NCI-H2107 (cell line): ENCODE data around the gene SYNPR.
A peak's percentile ranks its signal among the peaks of the same experiment; 100 is the strongest.

Experiments
- DNase-seq: peaks from one replicate; lab custom pipeline; 2025; lab: John Stamatoyannopoulos, UW

The SYNPR gene

DNA sequence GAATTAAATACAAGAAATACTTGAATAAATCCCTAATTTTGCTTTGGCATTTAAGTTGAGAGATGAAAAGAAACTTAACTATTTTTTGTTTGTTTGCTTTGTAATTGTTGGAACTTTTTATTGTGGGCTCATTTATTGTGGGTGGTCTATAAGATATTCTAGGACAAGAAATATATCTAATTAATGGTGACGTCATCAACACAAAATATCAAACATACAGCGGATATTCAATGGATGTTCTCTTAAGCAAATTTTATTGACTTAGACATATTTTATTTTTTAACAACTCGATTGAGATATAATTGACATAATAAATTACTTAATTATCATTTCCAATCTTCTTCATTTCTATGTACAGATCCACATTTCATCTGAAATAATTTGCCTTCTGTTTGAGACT, 30.0 kb downstream of the SYNPR start:
- DNase-seq, result no peak

DNA sequence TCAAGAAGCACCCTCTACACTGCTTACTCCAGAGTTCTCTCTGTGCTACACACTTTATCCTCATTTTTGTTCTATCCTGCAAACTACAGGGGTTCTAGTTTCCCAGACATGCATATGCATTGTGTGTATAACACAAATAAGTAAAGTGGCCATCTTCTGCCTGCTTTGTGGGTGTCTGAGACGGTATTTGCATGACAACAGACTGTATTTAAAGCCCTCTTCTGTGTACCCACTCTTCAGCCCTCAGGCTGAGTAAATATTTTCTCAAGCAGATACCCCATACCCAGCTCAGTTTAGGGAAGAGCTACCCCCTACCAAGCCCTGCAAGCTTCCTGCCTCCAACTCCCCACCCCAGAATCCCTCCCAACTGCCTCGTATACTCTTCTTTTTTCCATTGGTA, 31.7 kb downstream of the SYNPR start:
- DNase-seq, result no peak

DNA sequence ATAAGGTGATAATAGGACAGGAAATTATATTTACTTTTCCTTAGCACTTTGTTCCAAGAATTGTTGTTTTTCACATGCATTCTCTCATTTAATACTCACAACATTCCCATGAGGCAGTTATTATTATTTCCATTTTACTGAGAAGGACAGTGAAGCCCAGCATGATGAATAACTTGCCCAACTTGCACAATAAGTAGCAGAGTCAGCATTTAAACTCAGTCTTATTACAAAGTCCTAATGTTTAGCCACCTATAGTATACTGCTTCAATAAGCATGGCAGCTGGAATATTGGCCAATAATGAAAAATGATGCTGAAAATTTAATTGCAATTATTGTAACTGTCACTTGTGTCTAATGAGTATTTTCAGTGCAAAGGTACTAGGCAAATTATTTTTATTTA, 45.7 kb downstream of the SYNPR start:
- DNase-seq, result no peak

DNA sequence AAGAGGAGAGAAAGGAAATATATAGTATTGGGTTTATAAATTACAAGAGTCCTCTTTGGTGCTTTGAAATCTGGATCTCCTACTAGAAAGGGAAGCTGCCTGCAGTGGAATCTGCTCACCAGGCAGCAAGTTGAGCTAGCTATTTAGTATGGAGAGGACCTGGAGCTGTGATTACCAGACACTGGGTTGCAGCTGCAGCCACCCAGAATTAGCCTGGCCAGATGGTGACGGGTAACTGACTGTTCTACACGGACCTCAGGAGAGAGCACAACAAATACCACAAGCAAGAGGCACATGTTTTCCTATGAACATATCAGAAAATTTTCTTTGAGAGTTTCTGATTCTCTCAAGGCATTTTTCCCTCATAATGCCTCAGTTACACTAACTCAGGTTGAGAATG, 46.5 kb downstream of the SYNPR start:
- no peak for DNase-seq

DNA sequence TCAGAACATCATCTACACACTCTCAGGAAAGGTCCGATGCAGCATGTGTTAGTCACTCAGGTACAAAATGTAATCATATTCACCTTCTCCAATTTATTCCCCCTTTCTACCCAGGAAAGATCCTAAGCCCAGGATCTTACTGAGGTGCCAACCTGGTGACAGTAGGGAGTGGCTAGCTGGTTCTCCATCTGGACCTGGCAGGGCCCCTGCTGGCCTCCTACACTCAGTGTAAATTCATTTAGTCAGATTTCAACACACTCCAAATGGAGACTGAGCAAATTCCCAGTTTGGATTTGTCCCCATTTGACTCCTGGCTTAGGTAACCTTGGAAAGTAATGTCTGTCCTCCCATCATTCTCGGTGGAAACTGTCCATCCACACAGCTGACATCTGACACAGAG, 47.3 kb downstream of the SYNPR start:
- no peak for DNase-seq

DNA sequence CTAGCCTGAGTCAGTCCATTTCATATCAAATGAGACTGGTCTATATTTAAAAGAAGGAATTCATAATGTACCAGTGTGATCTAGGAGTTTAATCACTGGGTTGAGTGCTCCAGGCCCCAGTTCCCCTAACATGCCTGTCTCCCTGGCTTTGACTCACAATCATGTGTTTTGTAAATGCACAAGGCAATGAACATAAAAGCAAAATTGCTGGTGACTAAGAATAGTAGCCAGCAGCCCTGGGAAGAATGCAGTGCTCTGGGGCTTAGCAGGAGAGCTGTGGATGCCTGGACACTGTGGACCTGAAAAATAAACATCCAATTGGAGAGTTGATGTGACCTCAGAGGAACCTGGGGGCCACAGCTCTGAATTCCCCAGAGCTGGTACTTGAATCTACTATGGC, 50.3 kb downstream of the SYNPR start:
- no peak for DNase-seq

DNA sequence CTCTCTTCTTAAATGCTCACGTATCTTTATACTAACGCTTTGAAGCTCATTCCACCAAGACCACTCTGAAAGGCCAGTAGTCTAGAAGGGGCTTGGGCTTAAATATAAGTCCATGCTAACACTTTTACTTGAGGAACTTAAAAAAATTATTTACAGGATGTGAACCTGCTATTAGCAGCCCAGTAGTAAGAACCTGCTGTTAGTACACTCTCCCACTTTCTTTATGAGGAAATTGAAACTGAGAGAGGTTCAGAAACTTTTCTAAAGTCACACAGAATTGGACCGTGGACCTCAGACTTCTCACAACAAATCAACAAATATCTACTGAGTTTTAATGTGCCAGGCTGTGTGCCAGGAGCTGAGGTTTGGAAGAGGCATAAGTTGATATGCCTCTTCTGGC, 53.4 kb downstream of the SYNPR start:
- DNase-seq, result no peak

DNA sequence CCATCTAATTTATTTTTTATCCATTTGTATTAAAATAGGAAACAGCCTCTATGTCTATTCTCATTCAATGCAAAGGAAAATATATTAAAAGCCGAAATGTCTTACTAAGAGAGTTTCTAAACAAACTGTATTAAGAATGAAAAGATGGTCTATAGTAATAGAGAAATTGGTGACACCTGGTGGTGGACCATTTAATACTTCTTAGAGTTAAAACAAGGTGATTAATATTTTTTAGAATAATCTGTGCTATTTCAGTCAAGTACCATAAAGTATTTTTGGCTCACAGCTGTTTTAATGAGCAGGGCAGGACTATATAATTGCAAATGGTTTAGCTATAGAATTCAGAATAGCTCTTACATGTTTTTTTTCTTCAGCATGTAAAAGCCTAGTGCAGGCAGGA, 55.7 kb downstream of the SYNPR start:
- no peak for DNase-seq

DNA sequence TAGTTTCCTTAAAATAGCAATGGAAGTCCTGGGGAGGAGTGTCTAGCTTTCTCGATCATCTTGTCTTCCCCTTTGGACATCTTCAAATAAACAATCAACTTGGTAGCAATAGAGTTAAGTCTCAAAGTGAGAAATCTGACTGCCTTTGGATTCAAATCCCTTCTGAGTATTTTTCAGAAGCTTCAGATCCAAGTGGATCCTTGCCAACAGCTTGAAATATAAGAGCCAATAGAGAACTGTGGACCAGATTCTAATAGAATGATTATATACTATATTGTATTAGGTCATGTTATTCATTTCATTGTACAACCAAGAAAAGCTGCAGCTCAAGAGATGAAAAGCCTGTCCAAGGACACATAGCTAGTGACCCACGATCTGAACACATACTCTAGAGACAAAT, 60.2 kb downstream of the SYNPR start:
- no peak for DNase-seq

DNA sequence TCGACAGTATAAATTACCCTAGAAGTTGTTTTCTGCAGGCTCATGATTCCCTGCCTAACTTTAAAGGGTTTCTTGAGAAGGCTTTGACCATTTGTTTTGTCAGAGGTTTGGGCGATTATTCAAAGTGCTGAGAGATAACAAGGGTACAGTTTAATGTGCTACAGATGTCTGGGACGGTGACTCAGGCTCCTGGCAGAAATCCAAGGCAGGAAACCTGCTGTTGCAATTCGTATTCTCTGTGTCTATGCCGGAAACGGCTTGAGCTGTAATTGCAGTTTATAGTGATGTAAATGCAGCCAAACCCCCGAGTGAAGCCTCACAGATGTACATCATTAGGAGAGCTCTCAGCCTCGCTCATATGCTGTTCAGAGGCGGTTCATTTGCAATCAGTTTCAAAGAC, 65.6 kb downstream of the SYNPR start:
- no peak for DNase-seq

DNA sequence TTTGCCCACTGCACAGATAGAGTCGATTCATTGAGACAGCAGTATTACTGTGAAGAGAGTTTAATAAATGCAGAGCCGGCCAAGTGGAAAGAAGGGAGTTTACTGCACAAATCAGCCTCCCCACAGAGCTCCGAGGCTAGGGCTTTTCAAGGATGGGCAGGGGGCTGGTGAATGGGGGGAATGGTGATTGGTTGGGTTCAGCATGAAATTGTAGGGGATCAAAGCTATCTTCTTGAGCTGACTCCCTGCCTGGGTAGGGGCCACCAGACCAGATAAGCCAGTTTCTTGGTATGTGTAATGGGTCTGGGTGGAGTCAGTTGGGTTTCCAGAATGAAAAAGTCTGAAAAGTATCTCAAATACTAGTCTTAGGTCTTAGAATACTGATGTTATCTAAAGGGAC, 66.6 kb downstream of the SYNPR start:
- no peak for DNase-seq

DNA sequence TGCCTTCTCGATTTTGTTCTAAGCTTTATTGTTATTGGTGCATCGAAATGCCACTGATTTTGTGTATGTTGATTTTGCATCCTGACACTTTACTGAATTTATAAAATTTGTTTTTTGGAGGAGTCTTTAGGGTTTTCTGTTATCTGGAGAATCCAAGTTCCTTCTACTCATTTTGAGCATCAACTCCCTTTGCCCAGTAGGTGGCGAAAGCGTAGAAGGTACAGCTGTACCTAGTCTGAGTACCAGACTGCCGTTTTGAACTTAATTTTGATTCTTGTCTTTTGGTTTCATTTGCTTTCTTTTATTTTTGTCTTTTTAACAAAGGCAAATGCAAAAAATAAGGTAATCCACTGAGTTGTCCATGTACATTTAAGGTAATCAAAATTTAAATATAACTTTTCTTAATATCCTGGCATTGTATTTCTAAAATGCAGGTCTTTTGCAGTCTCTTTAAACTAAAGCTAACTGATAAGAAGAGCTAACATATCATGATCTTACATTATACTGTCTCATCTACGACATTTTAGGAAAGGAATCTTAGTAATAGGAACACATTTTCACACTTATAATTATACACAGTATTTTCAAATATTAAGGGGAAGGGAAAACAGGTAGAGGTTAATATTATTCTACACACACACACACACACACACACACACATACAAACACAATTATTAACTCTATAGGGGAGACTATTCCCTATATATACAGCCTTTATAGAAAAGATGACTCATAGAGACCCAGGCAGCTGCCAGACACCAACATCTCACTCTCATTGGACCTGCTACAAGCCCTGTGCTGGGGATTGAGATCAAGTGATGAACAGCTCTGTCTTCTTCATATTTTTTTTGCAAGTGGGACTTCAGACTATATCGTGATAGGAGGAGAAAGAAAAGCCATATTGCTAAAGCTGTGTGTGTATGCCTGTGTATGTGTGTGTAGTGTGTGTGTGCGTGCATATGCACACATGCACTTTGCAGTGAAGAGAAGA, 71.8 kb downstream of the SYNPR start:
- DNase-seq, result peak; percentile 5

DNA sequence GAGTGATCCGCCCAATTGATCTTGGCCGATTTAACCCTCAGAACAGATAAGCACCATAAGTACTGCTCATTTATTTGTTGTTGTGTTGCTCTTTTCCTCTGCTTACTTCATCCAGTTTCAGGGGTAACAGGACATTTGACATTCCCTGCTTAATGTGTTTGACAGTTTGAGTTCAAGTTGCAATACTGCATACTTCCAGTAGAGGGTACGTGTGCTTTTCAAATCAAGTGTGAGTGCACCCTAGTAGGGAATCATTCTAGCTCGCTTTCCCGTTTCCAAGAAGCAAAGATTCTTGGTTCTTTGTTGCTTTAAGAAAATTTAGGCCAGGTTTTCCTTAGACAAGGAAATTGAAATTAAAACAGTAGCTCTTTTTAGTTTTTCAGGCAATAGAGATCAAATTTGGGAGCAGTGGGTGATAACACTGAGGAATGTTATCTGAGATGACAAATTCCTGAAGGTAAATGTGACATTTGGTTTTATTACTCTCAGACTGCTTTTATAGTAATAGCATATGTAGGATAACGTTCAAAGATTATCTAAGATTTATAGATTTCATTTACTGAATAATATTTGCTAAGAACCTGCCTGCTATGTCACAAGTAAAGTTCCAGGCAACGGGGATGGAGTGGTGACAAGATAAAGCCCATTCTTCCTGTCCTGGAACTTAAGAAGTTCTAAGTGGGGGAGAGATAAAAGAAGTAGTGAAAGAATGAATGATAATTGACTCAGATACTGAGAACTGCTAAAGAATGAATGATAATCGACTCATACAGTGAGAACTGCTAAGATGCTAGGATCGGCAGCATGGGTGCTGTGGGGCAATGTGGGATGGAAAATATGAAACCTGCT, 73.3 kb downstream of the SYNPR start:
- peak; percentile 11 for DNase-seq

DNA sequence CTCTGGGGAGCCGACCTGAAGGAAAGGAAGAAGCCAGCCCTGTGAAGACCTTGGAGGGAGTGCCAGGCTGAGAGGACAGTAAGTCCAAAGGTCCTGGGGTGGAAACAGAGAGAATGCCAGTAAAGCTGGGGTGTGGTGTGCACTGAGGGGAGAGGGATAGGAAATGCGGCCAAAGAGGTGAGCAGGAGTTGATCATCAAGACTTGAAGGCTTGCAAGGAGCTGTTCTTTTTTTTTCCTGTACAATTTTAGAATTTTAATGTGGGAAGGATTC, 73.8 kb downstream of the SYNPR start:
- DNase-seq, result no peak

DNA sequence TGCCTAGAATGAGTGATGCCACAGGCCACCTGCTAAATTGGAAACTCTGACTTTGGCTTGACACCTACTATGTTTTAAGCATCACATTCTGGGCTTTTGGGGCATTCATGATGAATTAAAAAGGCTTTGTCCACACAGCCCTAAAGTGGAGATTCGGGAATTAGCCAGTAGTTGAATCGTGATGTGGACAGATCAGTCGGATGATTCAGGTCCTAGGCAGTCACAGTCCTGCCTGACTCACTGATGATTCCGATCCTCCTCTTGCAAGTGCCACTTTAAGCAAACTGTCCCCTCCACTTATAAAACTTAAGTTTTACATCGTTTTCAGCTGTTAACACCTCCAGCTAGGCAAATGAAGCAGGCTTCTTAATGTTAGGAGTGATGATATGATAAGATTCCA, 75.3 kb downstream of the SYNPR start:
- no peak for DNase-seq

DNA sequence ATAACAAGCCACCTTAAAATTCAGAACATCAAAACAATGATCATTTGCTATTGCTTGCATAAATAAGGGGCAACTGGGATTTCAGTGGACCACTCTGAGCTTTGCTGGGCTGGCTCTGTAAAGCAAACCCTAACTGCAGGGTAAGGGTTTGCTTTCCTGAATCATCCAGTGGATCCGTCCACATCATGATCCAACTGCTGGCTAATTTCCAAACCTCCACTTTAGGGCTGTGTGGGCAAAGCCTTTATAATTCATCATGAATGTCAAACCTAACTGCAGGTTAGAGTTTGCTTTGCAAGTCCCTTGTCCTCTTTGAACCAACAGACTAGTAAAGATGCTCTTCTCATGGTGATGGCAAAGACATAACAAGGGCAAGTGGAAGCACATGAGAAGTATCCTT, 76.1 kb downstream of the SYNPR start:
- DNase-seq, result no peak

DNA sequence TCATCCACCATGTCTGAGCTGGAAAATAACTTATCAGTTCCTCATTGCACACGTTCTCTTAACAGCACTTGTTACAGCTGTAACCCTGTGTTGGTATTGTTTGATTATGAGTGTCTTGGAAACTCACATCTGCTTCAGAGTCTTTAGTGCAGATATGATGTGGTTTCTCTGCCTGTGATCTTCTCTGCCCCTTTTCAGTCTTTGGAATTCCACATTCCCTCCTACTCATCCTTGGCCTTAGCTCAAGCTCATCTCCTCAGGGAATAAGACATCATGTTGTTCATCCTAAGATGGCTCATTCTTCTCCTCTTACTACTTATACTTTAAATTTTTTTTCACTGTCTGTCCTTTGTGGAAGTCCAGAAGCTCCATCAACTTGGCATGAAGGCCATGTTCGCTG, 77.7 kb downstream of the SYNPR start:
- DNase-seq, result no peak

DNA sequence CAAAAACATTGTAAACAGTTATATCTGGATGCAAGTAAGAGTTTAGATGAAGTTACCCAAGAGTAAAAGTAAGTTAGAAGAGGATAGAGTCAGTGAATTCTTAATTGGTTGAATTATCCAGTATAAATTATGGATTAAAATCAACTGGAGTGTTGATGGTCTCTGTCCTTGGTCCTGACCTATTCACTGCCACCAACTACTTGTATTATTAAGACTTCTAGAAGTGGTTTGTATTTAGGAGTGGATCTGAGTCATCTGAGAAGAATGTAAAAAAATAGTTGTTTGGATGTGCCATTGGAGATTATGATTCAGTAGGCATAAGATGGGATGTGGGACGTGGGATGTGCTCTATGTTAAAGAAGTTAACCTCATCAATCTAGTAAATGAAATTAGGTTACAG, 86.4 kb downstream of the SYNPR start:
- no peak for DNase-seq

DNA sequence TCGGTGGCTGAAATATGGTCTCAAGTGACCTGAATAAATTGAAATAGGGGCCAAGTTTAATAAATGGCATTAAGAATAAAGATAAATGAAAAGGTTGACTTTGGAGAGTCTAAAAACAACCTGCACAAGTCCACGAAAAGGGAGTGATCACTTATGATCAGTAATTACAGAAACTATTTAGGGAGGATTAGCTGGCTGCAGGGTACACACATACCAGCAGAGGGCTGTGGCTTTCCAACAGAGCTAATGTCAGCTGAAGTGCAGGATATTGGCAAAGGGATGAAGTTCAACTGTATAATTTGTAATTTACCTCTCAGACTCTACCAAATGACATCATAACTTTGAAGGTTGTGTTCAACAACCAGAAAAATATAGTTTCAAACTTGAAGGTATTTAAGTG, 86.8 kb downstream of the SYNPR start:
- DNase-seq, result no peak

DNA sequence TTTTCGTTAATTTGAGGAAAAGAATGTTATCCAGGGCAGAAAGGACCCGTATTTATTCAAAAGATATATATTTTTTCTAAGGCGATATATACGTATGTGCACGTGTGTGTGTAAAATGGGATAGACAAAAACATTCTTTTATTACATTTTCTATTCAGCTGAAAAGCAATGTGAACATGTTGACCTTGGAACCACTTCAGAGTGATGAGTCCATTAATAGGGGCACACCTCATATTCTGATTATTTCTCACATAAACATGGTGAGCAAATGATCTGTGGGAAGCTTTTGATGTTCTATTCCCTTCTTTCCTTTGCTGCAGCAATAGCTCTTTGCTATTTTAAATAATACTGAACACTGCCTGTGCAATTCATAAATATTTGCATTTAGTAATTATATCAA, 87.6 kb downstream of the SYNPR start:
- no peak for DNase-seq

DNA sequence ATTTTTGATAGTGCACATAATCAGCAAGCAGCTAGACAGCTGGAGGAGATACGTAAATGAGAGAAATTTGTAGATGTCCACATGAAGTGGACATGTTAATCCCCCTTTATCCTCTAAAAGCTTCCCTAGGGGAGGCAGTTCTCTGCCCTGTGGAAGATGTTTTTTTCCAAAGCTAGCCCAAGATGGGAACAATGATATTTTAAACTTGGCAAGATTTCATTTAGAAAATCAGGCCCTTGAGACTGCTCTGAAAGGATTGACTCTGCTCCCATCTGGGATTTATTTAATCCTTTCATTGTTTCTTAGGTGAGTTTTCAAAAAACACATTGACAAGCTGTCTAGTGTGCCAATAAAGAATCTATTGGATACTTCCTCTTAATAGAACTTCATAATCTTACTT, 92.0 kb downstream of the SYNPR start:
- no peak for DNase-seq

DNA sequence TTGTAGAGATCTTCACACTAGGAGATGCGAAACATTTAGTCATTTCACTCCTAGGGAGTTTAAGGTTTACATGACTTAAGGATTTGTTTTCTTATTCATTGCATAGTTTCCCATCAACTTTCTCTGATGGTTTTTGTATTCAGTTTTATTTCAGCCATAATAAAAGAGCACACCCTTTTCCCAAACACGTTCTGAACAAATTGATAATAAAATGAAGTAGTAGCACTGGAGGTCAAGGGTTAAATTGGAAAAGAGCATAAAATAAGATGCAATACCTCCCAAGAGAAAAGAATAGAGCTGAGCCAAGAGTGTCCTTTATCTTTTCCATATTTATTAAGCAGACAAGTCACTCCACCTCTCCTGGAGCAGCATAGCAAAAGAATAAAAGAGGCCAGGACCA, 104.9 kb downstream of the SYNPR start:
- no peak for DNase-seq

DNA sequence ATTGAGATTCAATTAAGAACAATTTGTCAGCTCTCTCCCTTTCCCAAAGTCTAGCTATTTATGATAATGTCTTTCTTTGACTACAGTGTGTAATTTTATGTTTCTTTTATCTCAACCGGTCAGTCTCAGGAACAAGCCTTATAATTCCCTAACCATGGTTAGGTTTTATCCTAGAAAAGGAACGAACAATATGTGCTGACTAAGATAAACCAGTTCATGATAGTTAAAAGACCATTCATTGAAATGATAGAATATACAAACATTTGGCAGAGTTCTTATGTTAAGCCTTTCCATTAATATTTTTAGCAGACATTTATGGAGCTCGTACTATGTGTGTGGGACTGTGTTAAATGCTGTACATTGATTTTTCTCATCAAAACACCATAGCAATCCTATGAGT, 106.3 kb downstream of the SYNPR start:
- no peak for DNase-seq

DNA sequence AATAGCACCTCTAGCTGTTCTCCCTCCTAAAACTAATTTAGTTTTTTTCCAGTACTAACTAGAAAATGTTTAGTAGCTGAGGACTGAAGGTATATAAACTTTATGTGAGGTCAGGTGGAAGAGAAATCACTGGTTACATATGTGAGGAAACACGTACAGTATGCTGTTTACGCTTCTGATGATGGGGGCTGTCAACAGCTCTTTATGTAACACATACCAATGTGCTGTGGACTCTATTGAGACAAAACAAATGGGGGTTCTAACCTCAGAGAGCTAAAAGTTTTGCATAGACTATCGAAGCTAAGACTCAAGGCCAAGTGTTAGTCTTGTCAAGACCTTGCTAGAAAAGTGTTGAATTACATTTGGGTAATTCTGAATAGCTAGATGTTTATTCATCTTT, 107.5 kb downstream of the SYNPR start:
- DNase-seq, result no peak
